HepG2 (cell line): ENCODE results near the gene ZNF367. TPM values are rescaled to one million over a fixed set of nuclear protein-coding genes. Genes with fewer than 3 reads are reported as not detected.

Experiments used
- ATAC-seq: fragments of 200-7000 bp; cut with Tn5 transposase; 3 replicates; pipeline ENCODE4 v1.9.1; 2020; ENCODE audit warnings: mild to moderate bottlenecking, moderate library complexity
- BruUV-seq: library from RNA; stranded (reverse); fragments of 400-500 nt; replicated peaks from 2 replicates; lab custom pipeline; 2021; lab: Mats Ljungman, UMichigan
- CTCF ChIA-PET: fragments of 300-600 bp; formaldehyde crosslinking; extraction: SDS; loops from one replicate; lab custom pipeline; 2021; ENCODE audit warnings: low total read pairs, inconsistent platforms, low intra/inter-chr PET ratio; lab: Yijun Ruan, JAX
- POLR2A ChIA-PET: fragments of 350-600 bp; sonication (Branson Sonifier 250); formaldehyde crosslinking; loops from one replicate; lab custom pipeline; 2020; ENCODE audit warnings: antibody characterized with exemption, inconsistent platforms; lab: Yijun Ruan, JAX
- DNase-seq: peaks from one replicate; pipeline ENCODE4 v3.0.0-alpha.2; 2015; ENCODE audit warnings: low spot score
- FAIRE-seq: peaks from 3 replicates; lab custom pipeline; 2011; peaks lifted over from hg19 to GRCh38; lab: Jason Lieb, UNC
- H2AFZ ChIP-seq: one replicate; pipeline ENCODE4 v1.6.1; 2011; ENCODE audit warnings: low read length, inconsistent platforms
- H3K27ac ChIP-seq: fragments of 300-600 bp; 3 replicates; pipeline ENCODE4 v1.8.0; 2011; ENCODE audit warnings: mixed run types, mild to moderate bottlenecking, mixed read lengths, low read length, inconsistent platforms; ENCODE audit not compliant: insufficient read depth; ENCODE audit errors: extremely low read length
- H3K27me3 ChIP-seq, 2 experiments: fragments of 200-600 bp in 1 of 2; 2 replicates in 1 of 2; 3 replicates in 1 of 2; pipeline versions ENCODE4 v1.6.0 to v1.8.0; 2011; ENCODE audit warnings: low read length in 2 of 2, mild to moderate bottlenecking in 2 of 2, moderate library complexity in 2 of 2, inconsistent platforms in 1 of 2; ENCODE audit not compliant: insufficient read depth in 2 of 2, control insufficient read depth in 1 of 2
- H3K36me3 ChIP-seq, 2 experiments: fragments of 200-600 bp in 1 of 2; replicated peaks in 1 of 2; 2 replicates in 1 of 2; 3 replicates in 1 of 2; pipeline versions ENCODE4 v1.5.1 to v1.8.0; 2011; ENCODE audit warnings: low read length in 2 of 2, inconsistent platforms in 1 of 2; ENCODE audit not compliant: insufficient read depth in 2 of 2, control insufficient read depth in 1 of 2
- H3K4me1 ChIP-seq: 2 replicates; pipeline ENCODE4 v1.5.1; 2012; ENCODE audit warnings: low read length, inconsistent platforms; ENCODE audit not compliant: insufficient read depth
- H3K4me2 ChIP-seq: 2 replicates; pipeline ENCODE4 v1.6.0; 2011; ENCODE audit warnings: low read depth, low read length, inconsistent platforms
- H3K4me3 ChIP-seq, 3 experiments: fragments of 200-600 bp in 1 of 3; sonication (generic), shearing (Covaris generic) in 1 of 3; replicated peaks in 1 of 3; 2 replicates each; pipeline ENCODE4 v1.5.1; 2011 to 2016; ENCODE audit warnings: low read length in 3 of 3, inconsistent platforms in 2 of 3, low read depth in 2 of 3, mild to moderate bottlenecking in 2 of 3, control low read depth in 1 of 3, mixed read lengths in 1 of 3; ENCODE audit not compliant: insufficient read depth in 1 of 3
- H3K79me2 ChIP-seq: one replicate; pipeline ENCODE4 v1.6.1; 2011; ENCODE audit warnings: low read length, inconsistent platforms; ENCODE audit not compliant: insufficient read depth
- H3K9ac ChIP-seq: 2 replicates; pipeline ENCODE4 v1.6.0; 2011; ENCODE audit warnings: mild to moderate bottlenecking, low read depth, low read length, inconsistent platforms; ENCODE audit not compliant: insufficient read depth
- H3K9me3 ChIP-seq: 2 replicates; pipeline ENCODE4 v1.5.1; 2012; ENCODE audit warnings: mild to moderate bottlenecking, low read length
- H4K20me1 ChIP-seq: 2 replicates; pipeline ENCODE4 v1.6.0; 2011; ENCODE audit warnings: inconsistent platforms, mild to moderate bottlenecking, low read length, moderate library complexity; ENCODE audit not compliant: insufficient read depth
- ADNP ChIP-seq: sonication (generic); formaldehyde crosslinking; IDR thresholded peaks from 2 replicates; pipeline ENCODE4 v1.4.0; 2020; ENCODE audit warnings: missing genetic modification reagents
- BHLHE40 ChIP-seq: IDR thresholded peaks from 2 replicates; pipeline ENCODE4 v1.6.1; 2011; ENCODE audit warnings: low read length, improper control_type of control experiment
- DR1 ChIP-seq: sonication (generic); formaldehyde crosslinking; IDR thresholded peaks from 2 replicates; pipeline ENCODE4 v1.8.0; 2021; ENCODE audit warnings: mild to moderate bottlenecking, missing genetic modification reagents, inconsistent platforms
- JUND ChIP-seq: sonication (generic); formaldehyde crosslinking; IDR thresholded peaks from 2 replicates; pipeline ENCODE4 v1.8.0; 2022; ENCODE audit warnings: mild to moderate bottlenecking, missing genetic modification reagents
- ONECUT2 ChIP-seq: sonication (generic); formaldehyde crosslinking; IDR thresholded peaks from 2 replicates; pipeline ENCODE4 v1.4.0; 2020; ENCODE audit warnings: missing genetic modification reagents
- SIX1 ChIP-seq: sonication (generic); formaldehyde crosslinking; IDR thresholded peaks from 2 replicates; pipeline ENCODE4 v1.4.0; 2020; ENCODE audit warnings: missing genetic modification reagents, borderline replicate concordance
- SIX4 ChIP-seq: sonication (generic); formaldehyde crosslinking; IDR thresholded peaks from 2 replicates; pipeline ENCODE4 v1.4.0; 2020; ENCODE audit warnings: missing genetic modification reagents
- SRY ChIP-seq: sonication (generic); formaldehyde crosslinking; IDR thresholded peaks from 2 replicates; pipeline ENCODE4 v1.8.0; 2022; ENCODE audit warnings: mild to moderate bottlenecking, missing genetic modification reagents
- ZFP36L2 ChIP-seq: sonication (generic); formaldehyde crosslinking; IDR thresholded peaks from 2 replicates; pipeline ENCODE4 v1.4.0; 2020; ENCODE audit warnings: missing genetic modification reagents
- ZIK1 ChIP-seq: sonication (generic); formaldehyde crosslinking; IDR thresholded peaks from 2 replicates; pipeline ENCODE4 v1.5.0; 2020; ENCODE audit warnings: mild to moderate bottlenecking, low read depth, missing genetic modification reagents, borderline replicate concordance
- ZNF556 ChIP-seq: sonication (generic); formaldehyde crosslinking; IDR thresholded peaks from 2 replicates; pipeline ENCODE4 v1.4.0; 2020; ENCODE audit warnings: mild to moderate bottlenecking, missing genetic modification reagents, borderline replicate concordance
- ZNF569 ChIP-seq: sonication (generic); formaldehyde crosslinking; IDR thresholded peaks from 2 replicates; pipeline ENCODE4 v1.5.0; 2020; ENCODE audit warnings: mild to moderate bottlenecking, missing genetic modification reagents, moderate library complexity, borderline replicate concordance
- ZSCAN30 ChIP-seq: sonication (generic); formaldehyde crosslinking; IDR thresholded peaks from 2 replicates; pipeline ENCODE4 v1.5.0; 2020; ENCODE audit warnings: mild to moderate bottlenecking, missing genetic modification reagents
- WGBS: methylation state at CpG from one replicate; pipeline ENCODE4 v1.1.6; 2017; ENCODE audit warnings: low lambda C conversion rate; 5-methylcytosine and 5-hydroxymethylcytosine counted together
- in situ Hi-C: cut with HindIII; loops from 2 replicates; pipeline ENCODE4 v1.10.0; 2017; ENCODE audit warnings: low pct_unique_long_range_greater_than_20kb; ENCODE audit not compliant: extremely low pct_ligation_motif_present
- intact Hi-C: fragments of 100-400 bp; cut with micrococcal nuclease; formaldehyde crosslinking; loops from one replicate; pipeline ENCODE4 v1.10.0; 2022; ENCODE audit not compliant: unreplicated experiment
- polyA plus RNA-seq, 8 experiments: library from polyadenylated mRNA; depleted of rRNA in 3 of 8; stranded (reverse) in 7 of 8; unstranded in 1 of 8; fragments of >200 nt; fragmentation: Illumina TruSeq in 4 of 8; extraction: Trizol in 4 of 8; gene quantifications; 2 replicates each; pipeline versions ENCODE4 v1.2.1 to v1.2.3, GENCODE V29; 2011 to 2016; ENCODE audit warnings: low read depth in 4 of 8, missing spikeins in 1 of 8, mixed read lengths in 1 of 8; ENCODE audit not compliant: insufficient read depth in 1 of 8
- total RNA-seq, 5 experiments: library from RNA; depleted of rRNA; stranded (reverse); fragments of >200 nt; fragmentation: Illumina TruSeq; extraction: Trizol; gene quantifications; 2 replicates each; pipeline ENCODE4 v1.2.3, GENCODE V29; 2016; ENCODE audit warnings: low read depth in 1 of 5
- TF ChIP-seq, protein P1 (sequence below): IDR thresholded peaks from 2 replicates; pipeline ENCODE4 v1.6.1; 2012; ENCODE audit warnings: low read depth, low read length, improper control_type of control experiment
- TF ChIP-seq, protein P2 (sequence below), 2 experiments: sonication (generic) in 1 of 2; formaldehyde crosslinking in 1 of 2; IDR thresholded peaks; 2 replicates each; pipeline versions ENCODE4 v1.6.1 to v1.9.0; 2014 to 2022; ENCODE audit warnings: antibody characterized with exemption in 1 of 2, borderline replicate concordance in 1 of 2, inconsistent platforms in 1 of 2, low read depth in 1 of 2, missing genetic modification reagents in 1 of 2

ZNF367 gene
- total and polyA plus RNA-seq, 2 of the 13 experiments (the other 11 are each of a cell fraction or from before 2014, with no cell fraction given): 2.9 to 7.7 TPM

DNA sequence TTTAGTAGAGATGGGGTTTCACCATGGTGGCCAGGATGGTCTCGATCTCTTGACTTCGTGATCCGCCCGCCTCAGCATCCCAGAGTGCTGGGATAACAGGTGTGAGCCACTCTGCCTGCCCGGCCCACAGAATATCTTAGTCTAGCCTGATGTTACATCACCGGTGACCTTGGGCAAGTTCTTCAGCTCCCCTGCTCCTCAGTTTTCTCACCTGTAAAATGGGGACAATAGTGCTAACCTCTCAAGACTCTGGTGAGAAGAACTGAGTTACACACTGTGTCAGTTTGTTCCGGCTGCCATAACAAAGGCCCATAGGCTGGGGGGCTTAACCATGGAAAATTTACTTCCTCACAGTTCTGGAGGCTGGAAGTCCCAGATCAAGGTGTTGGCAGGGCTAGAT is 19.3 kb upstream of the ZNF367 start (continued):
- 0 out of 2 replicates have a peak, but pooled peaks have one; percentile 34 for TF ChIP-seq ZSCAN30 (CRISPR knock-in tag)
- 0 out of 2 replicates have a peak, but pooled peaks have one; percentile 58 for TF ChIP-seq ADNP
- no peak for TF ChIP-seq ZNF569 (CRISPR knock-in tag)
- TF ChIP-seq ZFP36L2: no peak
- no peak for TF ChIP-seq SIX4 (CRISPR knock-in tag)
- TF ChIP-seq ONECUT2: no peak
- no peak for TF ChIP-seq JUND (CRISPR knock-in tag)

- peak; percentile 94 for ATAC-seq
- peak; percentile 82 for DNase-seq
- WGBS: 15% methylated on average over 9 of the region's 15 CpGs
- H3K9me3 ChIP-seq: no peaks in the 10 kb centered on the region
- H3K4me1 ChIP-seq: peaks cover 66% of the 10 kb centered on the region
- no peaks in the 10 kb centered on the region for H3K79me2 ChIP-seq
- no peaks in the 10 kb centered on the region for H4K20me1 ChIP-seq
- no peaks in the 10 kb centered on the region for H3K36me3 ChIP-seq
- intact Hi-C loops (loop anchor here (5.0 kb wide), 1 partner anchor 109 kb away; no protein-coding TSS in a partner anchor), in situ Hi-C loops (no loop called here)
- CTCF ChIA-PET: no interaction called here
- BruUV-seq: no TSS peak
- no peak overlapping the region for H2AFZ ChIP-seq
- peak overlapping the region; percentile 66 for H3K9ac ChIP-seq
- H3K4me3 ChIP-seq: peak overlapping the region in 1 of 3 experiments; percentile 35; a peak in 2 of 6 replicates
- POLR2A ChIA-PET: interaction anchor here (0.8 to 2.3 kb wide), 11 partner anchors 11 to 55 kb away, joined by 3 to 9 read pairs (median 4); partner anchors contain the start of genes HABP4, SLC35D2 and ZNF367
- H3K27me3 ChIP-seq: no peaks in the 10 kb centered on the region
- FAIRE-seq: peak; percentile 75
- peak overlapping the region; percentile 61 for H3K4me2 ChIP-seq
- H3K27ac ChIP-seq: peak overlapping the region; percentile 84
- TF ChIP-seq ZNF556 (CRISPR knock-in tag): 0 out of 2 replicates have a peak, but pooled peaks have one; percentile 45
- TF ChIP-seq DR1: 0 out of 2 replicates have a peak, but pooled peaks have one; percentile 40
- TF ChIP-seq, protein P1, sequence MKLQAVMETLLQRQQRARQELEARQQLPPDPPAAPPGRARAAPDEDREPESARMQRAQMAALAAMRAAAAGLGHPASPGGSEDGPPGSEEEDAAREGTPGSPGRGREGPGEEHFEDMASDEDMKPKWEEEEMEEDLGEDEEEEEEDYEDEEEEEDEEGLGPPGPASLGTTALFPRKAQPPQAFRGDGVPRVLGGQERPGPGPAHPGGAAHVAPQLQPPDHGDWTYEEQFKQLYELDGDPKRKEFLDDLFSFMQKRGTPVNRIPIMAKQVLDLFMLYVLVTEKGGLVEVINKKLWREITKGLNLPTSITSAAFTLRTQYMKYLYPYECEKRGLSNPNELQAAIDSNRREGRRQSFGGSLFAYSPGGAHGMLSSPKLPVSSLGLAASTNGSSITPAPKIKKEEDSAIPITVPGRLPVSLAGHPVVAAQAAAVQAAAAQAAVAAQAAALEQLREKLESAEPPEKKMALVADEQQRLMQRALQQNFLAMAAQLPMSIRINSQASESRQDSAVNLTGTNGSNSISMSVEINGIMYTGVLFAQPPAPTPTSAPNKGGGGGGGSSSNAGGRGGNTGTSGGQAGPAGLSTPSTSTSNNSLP: no peak; the same call in 1 of the 2 replicates
- TF ChIP-seq BHLHE40: peak; percentile 85
- TF ChIP-seq SIX1 (CRISPR knock-in tag): no peak
- TF ChIP-seq SRY: peak; percentile 93
- TF ChIP-seq, protein P2, sequence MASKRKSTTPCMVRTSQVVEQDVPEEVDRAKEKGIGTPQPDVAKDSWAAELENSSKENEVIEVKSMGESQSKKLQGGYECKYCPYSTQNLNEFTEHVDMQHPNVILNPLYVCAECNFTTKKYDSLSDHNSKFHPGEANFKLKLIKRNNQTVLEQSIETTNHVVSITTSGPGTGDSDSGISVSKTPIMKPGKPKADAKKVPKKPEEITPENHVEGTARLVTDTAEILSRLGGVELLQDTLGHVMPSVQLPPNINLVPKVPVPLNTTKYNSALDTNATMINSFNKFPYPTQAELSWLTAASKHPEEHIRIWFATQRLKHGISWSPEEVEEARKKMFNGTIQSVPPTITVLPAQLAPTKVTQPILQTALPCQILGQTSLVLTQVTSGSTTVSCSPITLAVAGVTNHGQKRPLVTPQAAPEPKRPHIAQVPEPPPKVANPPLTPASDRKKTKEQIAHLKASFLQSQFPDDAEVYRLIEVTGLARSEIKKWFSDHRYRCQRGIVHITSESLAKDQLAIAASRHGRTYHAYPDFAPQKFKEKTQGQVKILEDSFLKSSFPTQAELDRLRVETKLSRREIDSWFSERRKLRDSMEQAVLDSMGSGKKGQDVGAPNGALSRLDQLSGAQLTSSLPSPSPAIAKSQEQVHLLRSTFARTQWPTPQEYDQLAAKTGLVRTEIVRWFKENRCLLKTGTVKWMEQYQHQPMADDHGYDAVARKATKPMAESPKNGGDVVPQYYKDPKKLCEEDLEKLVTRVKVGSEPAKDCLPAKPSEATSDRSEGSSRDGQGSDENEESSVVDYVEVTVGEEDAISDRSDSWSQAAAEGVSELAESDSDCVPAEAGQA (IDR thresholded peaks at IDR 0.05; ENCODE audit: low read depth): no peak; the same call in 1 of the 2 replicates
- TF ChIP-seq, protein P2 (CRISPR knock-in tag; IDR thresholded peaks at IDR 0.05; ENCODE audit: borderline replicate concordance): 0 out of 2 replicates have a peak, but pooled peaks have one; percentile 72
- peak; percentile 79; the same call in 1 of the 2 replicates for TF ChIP-seq ZIK1 (CRISPR knock-in tag)
Measured at GRCh38 chr9:96436456-96437126, 18.4 kb upstream of the ZNF367 start.
